Measurements from ENCODE around the gene RNASE13.

The RNASE13 gene

DNA sequence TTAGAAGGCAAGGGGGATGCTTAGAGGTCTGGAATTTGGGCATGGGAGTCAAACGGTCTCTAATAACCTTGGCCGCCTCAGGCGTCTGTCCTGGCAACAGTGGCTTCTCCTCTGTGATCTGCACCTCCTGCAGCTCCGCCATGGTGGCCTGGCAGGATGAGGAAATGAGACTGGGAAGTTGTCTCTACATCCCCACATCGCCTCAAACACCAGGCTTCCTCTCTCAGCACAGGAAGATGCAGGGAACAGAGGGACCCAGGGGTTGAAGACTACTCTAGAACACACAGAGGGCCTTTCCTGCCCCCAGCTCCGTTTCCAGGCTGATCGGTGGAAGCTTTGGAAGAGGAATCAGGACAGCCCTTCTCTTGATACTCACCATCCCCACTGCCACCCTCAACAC is 11.4 kb downstream of the RNASE13 start:
- TF ChIP-seq, protein P1, sequence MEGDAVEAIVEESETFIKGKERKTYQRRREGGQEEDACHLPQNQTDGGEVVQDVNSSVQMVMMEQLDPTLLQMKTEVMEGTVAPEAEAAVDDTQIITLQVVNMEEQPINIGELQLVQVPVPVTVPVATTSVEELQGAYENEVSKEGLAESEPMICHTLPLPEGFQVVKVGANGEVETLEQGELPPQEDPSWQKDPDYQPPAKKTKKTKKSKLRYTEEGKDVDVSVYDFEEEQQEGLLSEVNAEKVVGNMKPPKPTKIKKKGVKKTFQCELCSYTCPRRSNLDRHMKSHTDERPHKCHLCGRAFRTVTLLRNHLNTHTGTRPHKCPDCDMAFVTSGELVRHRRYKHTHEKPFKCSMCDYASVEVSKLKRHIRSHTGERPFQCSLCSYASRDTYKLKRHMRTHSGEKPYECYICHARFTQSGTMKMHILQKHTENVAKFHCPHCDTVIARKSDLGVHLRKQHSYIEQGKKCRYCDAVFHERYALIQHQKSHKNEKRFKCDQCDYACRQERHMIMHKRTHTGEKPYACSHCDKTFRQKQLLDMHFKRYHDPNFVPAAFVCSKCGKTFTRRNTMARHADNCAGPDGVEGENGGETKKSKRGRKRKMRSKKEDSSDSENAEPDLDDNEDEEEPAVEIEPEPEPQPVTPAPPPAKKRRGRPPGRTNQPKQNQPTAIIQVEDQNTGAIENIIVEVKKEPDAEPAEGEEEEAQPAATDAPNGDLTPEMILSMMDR (IDR thresholded peaks at IDR 0.05): no peak
- no peak for TF ChIP-seq ZFX (IDR thresholded peaks at IDR 0.05; ENCODE audit: borderline replicate concordance)

DNA sequence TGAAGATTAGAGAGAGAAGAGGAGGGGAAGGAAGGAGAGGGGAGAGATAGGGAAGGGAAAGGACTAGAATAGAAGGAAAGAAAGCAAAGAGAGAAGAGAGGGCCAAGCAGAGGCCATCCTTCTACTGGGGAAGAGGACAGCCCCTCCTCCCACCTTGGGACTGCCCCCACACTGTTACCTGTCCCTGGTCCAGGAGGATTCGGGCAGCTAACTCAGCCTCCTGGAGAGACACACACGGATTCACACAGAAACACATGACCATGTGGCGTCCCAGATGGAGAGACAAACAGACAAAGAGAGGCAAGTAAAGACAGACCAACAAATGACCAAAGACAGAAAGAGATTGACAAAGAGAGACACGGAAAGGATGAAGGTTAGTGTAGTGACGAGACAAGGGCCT is 11.9 kb downstream of the RNASE13 start:
- TF ChIP-seq, protein P1 (IDR thresholded peaks at IDR 0.05): no peak
- TF ChIP-seq ZFX (IDR thresholded peaks at IDR 0.05; ENCODE audit: borderline replicate concordance): no peak

More for the DNA sequence above, 11.4 kb downstream of the RNASE13 start:
- H3K27ac ChIP-seq: no peak overlapping the region

DNA sequence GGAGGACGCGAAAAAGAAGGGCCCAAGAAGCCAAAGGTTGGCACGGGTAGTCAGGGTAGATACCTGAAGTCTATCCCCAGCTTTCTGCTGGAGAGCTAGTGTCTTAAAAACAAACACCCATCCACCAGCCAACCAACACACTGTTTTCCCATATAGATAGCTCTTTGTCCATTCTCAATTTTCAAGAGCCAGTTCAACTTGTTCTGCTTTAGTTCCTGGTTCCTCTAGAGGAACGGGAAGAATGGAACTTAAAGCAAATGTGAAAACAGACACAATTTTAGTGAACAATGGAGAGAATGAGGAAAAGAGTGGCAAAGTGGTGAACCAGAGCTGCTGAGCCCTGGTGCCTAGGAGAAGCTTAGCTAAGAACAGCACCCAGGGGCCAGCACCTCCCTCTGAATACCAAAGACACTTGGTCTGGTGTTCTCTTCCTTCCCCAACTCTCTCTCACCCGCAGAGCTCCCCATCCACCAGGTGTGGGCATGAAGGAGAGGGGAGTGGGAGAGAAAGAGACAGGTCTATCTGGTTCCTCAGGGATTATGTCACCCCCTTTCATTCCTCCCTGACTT is 13.5 kb downstream of the RNASE13 start:
- no peak for TF ChIP-seq ZFX (IDR thresholded peaks at IDR 0.05; ENCODE audit: borderline replicate concordance)
- TF ChIP-seq, protein P1 (IDR thresholded peaks at IDR 0.05): no peak
- H3K27ac ChIP-seq: no peak overlapping the region

More for the DNA sequence above, 11.9 kb downstream of the RNASE13 start:
- H3K27ac ChIP-seq: no peak overlapping the region

DNA sequence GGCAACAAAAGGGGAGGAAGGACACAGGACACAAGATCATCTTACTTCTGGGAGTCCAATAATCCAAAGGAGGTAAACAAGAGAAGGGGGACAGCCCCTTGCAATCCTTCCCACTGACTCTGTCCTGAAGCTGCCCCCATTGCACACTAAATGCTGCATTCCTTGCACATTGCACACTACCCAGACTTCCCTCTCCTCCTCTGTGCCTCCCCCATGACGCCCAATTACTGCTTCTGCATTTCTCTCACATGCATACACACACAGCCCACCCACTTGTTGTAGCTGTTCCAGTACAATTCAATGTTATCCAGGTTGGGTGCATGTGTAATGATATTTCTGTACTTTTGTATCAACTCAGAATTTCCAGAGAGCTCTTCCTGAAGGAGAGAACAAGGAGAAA is 15.2 kb downstream of the RNASE13 start:
- no peak overlapping the region for H3K27ac ChIP-seq
- TF ChIP-seq ZFX (IDR thresholded peaks at IDR 0.05; ENCODE audit: borderline replicate concordance): no peak
- TF ChIP-seq, protein P1 (IDR thresholded peaks at IDR 0.05): no peak

DNA sequence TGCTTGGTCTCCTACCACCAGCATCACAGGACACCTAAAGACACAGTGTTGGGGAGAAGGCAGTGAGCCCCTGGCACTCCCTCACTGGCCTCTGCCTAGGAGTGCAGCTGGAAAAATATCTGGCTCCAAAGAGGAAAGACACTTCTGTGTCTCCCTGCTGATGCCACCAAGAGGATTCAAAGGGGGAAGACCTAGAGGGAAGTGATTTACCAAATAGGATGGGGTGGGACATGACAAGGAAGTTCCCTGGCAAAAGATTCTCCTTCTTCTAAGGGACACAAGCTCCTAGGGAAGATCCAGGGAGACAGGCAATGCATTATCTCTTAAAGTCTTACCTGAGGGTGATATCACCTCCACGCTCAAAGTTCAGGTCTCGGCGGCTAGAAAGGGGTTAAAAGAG is 15.8 kb downstream of the RNASE13 start:
- H3K27ac ChIP-seq: no peak overlapping the region
- TF ChIP-seq ZFX (IDR thresholded peaks at IDR 0.05; ENCODE audit: borderline replicate concordance): no peak
- TF ChIP-seq, protein P1 (IDR thresholded peaks at IDR 0.05): no peak

DNA sequence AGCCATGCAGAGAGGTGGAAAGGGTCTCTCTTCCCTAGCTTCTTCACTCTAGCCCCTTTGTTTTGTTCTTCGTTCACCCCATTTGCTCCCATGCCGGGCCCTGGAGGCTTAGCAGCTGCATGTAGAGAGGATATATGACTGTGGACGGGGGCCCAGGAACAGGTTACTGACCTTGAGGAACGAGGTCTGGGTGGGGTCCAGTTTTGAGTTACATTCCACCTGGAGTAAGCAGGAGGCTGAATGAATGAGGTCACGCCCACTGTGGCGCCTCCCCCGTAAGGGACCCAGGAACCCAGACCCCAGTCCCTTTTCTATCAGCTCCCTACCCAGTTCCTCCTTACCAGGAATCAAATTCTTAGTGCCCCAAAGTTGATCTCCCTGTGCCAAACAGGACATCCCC is 16.3 kb downstream of the RNASE13 start:
- no peak for TF ChIP-seq ZFX (IDR thresholded peaks at IDR 0.05; ENCODE audit: borderline replicate concordance)
- TF ChIP-seq, protein P1 (IDR thresholded peaks at IDR 0.05): no peak
- no peak overlapping the region for H3K27ac ChIP-seq

DNA sequence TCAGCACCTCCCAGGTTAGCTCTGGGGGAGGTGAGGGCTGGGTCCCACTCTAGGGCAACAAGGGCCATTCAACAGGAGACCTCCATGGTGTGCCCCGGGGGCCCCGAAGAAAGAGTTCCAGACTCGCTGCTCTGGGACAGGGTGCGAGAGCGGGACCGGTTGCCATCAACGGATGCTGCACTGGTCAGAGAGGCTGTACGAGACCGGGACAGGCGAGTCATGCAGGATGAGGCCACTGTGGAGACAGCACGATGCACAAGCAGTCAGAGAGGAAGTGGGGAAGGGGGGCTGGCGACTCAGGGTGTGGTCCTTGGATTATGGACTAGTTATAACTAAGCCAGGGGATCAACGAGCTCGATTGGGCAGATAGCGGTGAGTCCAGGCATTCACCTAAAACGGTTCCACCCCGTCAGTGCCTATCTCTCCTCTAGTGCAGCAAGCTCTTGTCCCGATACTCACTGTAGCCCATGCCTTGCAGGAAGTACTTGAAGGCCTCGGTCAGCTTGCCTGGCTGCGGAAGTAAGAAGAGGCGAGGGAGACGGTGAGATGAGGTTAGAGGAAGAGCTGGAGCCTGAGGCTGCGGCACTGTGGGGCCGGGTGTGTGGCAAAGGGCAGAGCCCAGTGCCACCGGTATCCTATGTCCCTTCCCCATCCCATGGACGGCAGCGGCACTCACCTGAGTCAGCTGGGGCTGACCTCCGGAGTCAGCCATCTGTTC is 16.9 kb downstream of the RNASE13 start:
- TF ChIP-seq, protein P1 (IDR thresholded peaks at IDR 0.05): no peak
- TF ChIP-seq ZFX (IDR thresholded peaks at IDR 0.05; ENCODE audit: borderline replicate concordance): no peak
- H3K27ac ChIP-seq: no peak overlapping the region

Data from 22Rv1 (cell line).